Choroid plexus epithelial cell (primary cell): ENCODE results near the gene HAVCR2.

Experiments
- DNase-seq: peaks from one replicate; pipeline ENCODE4 v3.0.0-alpha.2; 2010; ENCODE audit warnings: low read depth
- H3K4me3 ChIP-seq: 2 replicates; pipeline ENCODE4 v1.5.1; 2011; ENCODE audit warnings: low read depth, mild to moderate bottlenecking, control low read depth, low read length, moderate library complexity
- TF ChIP-seq, protein P1 (sequence below): conservative IDR thresholded peaks from 2 replicates; pipeline ENCODE4 v1.5.1; 2011; ENCODE audit warnings: low read depth, mild to moderate bottlenecking, control low read depth, inconsistent platforms, low read length, moderate library complexity

The HAVCR2 gene

DNA sequence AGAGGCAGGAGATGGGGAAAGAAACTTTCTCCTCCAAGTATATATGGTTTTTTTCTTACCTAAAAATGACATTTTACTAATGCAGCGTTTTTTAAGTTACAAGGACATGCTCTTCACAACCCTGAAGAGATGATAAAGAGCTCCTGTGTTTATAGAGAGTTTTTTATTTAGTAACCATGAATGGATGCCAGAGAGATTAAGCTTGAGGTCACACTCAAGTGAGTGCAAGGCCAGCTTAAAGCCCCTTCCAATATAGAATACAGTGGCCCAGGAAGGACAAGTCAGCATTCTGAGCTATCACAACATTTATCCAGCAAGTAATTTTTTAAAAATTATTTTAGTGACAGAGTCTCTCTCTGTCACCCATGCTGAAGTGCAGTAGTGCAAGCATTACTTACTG is 6.7 kb upstream of the HAVCR2 start:
- no peak for DNase-seq
- TF ChIP-seq, protein P1, sequence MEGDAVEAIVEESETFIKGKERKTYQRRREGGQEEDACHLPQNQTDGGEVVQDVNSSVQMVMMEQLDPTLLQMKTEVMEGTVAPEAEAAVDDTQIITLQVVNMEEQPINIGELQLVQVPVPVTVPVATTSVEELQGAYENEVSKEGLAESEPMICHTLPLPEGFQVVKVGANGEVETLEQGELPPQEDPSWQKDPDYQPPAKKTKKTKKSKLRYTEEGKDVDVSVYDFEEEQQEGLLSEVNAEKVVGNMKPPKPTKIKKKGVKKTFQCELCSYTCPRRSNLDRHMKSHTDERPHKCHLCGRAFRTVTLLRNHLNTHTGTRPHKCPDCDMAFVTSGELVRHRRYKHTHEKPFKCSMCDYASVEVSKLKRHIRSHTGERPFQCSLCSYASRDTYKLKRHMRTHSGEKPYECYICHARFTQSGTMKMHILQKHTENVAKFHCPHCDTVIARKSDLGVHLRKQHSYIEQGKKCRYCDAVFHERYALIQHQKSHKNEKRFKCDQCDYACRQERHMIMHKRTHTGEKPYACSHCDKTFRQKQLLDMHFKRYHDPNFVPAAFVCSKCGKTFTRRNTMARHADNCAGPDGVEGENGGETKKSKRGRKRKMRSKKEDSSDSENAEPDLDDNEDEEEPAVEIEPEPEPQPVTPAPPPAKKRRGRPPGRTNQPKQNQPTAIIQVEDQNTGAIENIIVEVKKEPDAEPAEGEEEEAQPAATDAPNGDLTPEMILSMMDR: no peak
- H3K4me3 ChIP-seq: no peak overlapping the region

DNA sequence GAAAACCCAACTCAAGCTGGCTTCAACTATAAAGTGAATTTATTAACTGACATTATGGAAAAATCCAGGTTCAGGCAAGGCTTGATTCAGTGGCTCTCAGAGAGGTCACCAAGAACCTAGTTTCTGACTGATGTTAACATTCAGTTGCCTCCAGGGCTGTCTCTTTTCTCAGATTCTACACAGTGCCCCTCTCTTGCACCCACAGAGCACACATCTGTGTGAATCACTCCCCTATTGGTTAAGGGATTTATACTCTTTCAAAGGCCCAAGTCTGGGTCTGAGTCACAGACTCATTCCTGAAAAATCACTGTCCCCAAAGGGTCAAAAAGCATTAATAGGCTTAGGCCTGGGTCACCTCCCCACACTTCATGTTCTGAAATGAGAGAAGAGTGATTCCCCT is 6.2 kb upstream of the HAVCR2 start:
- DNase-seq: no peak
- TF ChIP-seq, protein P1: no peak
- H3K4me3 ChIP-seq: no peak overlapping the region

DNA sequence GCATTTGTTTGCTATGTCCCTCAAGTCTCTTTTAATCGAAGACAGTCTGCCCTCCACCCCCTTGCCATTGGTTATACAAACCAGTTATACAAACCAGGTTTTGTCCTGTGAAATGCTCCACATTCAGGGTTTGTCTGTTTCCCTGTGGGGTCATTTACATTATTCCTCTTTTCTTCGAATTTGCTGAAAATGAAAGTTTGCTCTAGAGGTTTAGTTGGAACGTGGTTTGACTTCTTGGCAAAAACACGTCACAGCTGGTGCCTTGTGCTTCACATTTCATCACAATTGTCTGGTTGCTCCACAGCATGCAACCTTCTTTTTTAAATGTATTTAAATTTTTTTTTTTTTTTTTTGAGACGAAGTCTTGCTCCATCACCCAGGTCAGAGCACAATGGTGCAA is 4.2 kb upstream of the HAVCR2 start:
- peak; percentile 4 for DNase-seq
- TF ChIP-seq, protein P1: no peak
- H3K4me3 ChIP-seq: no peak overlapping the region

DNA sequence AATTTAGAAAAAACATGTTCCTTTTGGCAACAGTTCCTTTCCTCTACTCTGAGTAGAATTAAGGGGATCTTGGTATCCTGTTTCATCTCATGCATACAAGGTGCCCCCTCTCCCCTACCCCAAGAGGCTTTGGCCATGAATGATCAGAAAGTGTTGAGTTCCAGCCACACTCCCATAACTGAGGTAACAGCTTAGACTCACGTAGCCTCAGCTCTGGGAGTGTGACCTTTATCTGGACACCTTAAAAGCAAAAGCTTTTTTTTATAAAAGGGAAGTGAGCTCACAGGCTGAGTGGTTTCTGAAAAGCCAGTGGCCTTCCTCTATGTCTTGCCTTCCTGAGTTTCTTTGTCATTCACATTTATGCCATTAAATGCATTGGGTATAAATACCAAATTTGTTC is 900 bp upstream of the HAVCR2 start:
- no peak overlapping the region for H3K4me3 ChIP-seq
- TF ChIP-seq, protein P1: no peak
- DNase-seq: no peak

DNA sequence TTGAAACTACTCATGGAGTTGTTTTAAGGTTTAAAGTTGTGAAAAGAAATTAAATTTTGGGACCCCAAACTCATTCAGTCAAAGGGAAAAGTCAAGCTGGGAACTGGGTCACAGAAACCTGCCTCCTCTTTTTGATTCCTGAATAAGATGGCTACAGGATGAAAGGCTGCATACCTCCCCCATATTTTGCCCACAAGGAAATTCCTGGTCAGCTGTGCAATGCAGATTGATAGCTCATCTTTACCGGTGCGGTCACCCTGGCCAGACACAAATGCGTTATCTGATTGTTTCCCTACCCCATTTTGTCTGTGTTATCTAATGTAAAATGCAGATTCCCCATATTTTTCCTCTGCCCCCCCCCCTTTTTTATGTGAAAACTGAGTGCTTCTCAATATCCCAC is 1.3 kb downstream of the HAVCR2 start:
- TF ChIP-seq, protein P1: no peak
- no peak overlapping the region for H3K4me3 ChIP-seq
- DNase-seq: no peak

DNA sequence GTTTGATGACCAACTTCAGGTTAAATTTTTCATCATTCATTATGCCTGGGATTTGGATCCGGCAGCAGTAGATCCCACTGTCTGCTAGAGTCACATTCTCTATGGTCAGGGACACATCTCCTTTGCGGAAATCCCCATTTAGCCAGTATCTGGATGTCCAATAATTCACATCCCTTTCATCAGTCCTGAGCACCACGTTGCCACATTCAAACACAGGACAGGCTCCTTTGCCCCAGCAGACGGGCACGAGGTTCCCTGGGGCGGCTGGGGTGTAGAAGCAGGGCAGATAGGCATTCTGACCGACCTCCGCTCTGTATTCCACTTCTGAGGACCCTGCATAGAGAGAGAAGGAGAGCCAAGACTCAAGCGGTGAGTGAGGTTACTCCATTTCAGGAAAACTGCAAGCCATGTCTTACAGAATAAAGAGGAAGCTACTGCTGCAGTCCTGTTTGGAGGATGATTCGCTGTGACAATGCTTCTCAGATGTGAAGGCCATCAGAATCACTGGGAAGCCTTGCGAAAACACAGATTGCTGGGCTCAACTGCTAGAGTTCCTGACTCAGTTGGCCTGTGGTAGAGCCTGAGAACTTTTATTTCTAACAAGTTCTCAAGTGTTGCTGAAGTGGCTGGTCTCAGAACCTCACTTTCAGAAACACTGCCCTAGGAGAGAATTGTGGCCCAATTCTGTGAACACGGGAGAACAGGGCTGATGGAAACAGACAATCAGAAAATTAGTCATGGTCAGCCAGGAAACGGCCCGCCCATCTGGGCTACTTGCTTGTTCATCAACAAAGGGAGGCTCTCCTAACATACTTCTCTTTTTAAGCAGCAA is 2.0 kb downstream of the HAVCR2 start:
- no peak overlapping the region for H3K4me3 ChIP-seq
- TF ChIP-seq, protein P1: no peak
- DNase-seq: no peak

DNA sequence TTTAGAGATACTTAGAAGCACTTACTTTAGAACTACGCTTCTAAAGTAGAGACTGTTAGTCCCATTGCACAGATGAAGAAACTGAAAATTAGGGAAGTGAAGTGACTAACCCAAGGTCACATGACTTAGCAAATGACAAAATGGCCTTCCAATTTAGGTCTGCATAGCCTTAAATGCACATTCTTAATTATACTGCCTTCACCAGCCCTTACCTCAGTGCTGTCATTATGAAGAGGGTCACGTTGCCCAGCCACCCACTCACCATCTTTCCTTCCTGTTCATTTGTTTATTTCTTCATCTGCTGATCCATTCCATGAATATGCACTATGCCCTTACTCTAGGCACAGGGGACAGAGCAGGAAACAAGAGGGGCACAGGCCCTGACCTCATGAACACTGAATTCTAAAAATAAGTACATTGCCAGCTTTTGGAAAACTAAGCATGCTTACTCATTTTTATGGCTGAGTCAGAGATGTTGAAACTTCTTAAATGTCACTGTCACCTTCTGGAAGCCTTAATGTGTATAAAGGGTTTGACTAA is 8.6 kb downstream of the HAVCR2 start:
- TF ChIP-seq, protein P1: no peak

More for the DNA sequence above, 8.6 kb downstream of the HAVCR2 start:
- no peak overlapping the region for H3K4me3 ChIP-seq
- peak; percentile 28 for DNase-seq
